Thoracic aorta (tissue), 2 donors: ENCODE measurements around the gene SORD. TPM values are rescaled to one million over a fixed set of nuclear protein-coding genes. Genes with fewer than 3 reads are reported as not detected.

Source experiments
- ATAC-seq: fragments of 150-250 bp; one replicate; pipeline ENCODE4 v1.8.0; 2017; ENCODE audit warnings: low read depth; ENCODE audit not compliant: insufficient number of reproducible peaks, low FRiP score
- DNase-seq: peaks from one replicate; pipeline ENCODE4 v3.0.0-alpha.2; 2020; ENCODE audit warnings: low spot score
- H3K27ac ChIP-seq, 2 donors: fragments of 200-600 bp; sonication (generic); 1 replicate in 1 of 2; 2 replicates in 1 of 2; pipeline ENCODE4 v1.5.1; 2016; ENCODE audit warnings: mild to moderate bottlenecking in 2 of 2, moderate library complexity in 2 of 2
- H3K27me3 ChIP-seq: fragments of 200-600 bp; sonication (generic); replicated peaks from 2 replicates; pipeline ENCODE4 v1.6.0; 2016; ENCODE audit warnings: mild to moderate bottlenecking; ENCODE audit not compliant: insufficient read depth
- H3K36me3 ChIP-seq: fragments of 200-600 bp; sonication (generic); one replicate; pipeline ENCODE4 v1.5.1; 2016
- H3K4me1 ChIP-seq, 2 donors: fragments of 200-600 bp; sonication (generic); 1 replicate in 1 of 2; 2 replicates in 1 of 2; pipeline versions ENCODE4 v1.5.1 to v1.6.0; 2016; ENCODE audit warnings: low read depth in 2 of 2, mild to moderate bottlenecking in 1 of 2; ENCODE audit not compliant: control insufficient read depth in 1 of 2
- H3K4me3 ChIP-seq: fragments of 200-600 bp; sonication (generic); 2 replicates; pipeline ENCODE4 v1.5.1; 2016; ENCODE audit warnings: mild to moderate bottlenecking
- H3K9me3 ChIP-seq: fragments of 200-600 bp; sonication (generic); 2 replicates; pipeline ENCODE4 v1.5.1; 2016
- CTCF ChIP-seq: fragments of 200-600 bp; sonication (generic); IDR thresholded peaks from one replicate; pipeline ENCODE4 v1.5.1; 2019; ENCODE audit warnings: antibody characterized with exemption
- total RNA-seq, 2 donors: library from RNA; depleted of rRNA; stranded (reverse); fragments of >200 nt; gene quantifications; one replicate each; pipeline versions ENCODE4 v1.1.0 to v1.2.3, GENCODE V29; 2016

Gene SORD
- total RNA-seq, 2 donors from 2014 or later = 6.6 to 10.7 TPM

GRCh38 chr15:45110256-45110820 lies 87.3 kb downstream of the SORD start:
- peaks cover 8% of the 10 kb centered on the region for H3K27me3 ChIP-seq
- H3K4me1 ChIP-seq = peaks cover 10 to 30% of the 10 kb centered on the region in 2 donors
- H3K27ac ChIP-seq = no peak overlapping the region
- no peak for ATAC-seq
- no peak for TF ChIP-seq CTCF
- H3K4me3 ChIP-seq = no peak overlapping the region
- no peak for DNase-seq
- no peaks in the 10 kb centered on the region for H3K9me3 ChIP-seq
- no peaks in the 10 kb centered on the region for H3K36me3 ChIP-seq

- H3K27me3 ChIP-seq = peaks cover 16% of the 10 kb centered on the region
Measured at GRCh38 chr15:45111390-45112142, 88.6 kb downstream of the SORD start.

GRCh38 chr15:45112143-45112590 lies 89.2 kb downstream of the SORD start:
- Histone ChIP-seq H3K27me3 (peaks cover 17% of the 10 kb centered on the region), H3K4me3 (peak overlapping the region; percentile 53), H3K4me1 (peaks cover 18 to 40% of the 10 kb centered on the region in 2 donors), H3K9me3 (no peaks in the 10 kb centered on the region), H3K27ac (no peak overlapping the region), H3K36me3 (no peaks in the 10 kb centered on the region)
- no peak for TF ChIP-seq CTCF
- no peak for DNase-seq
- no peak for ATAC-seq

More at GRCh38 chr15:45111390-45112142, 88.6 kb downstream of the SORD start:
- DNase-seq (no peak), ATAC-seq (no peak)
- Histone ChIP-seq H3K4me3 (no peak overlapping the region), H3K4me1 (peaks cover 12 to 34% of the 10 kb centered on the region in 2 donors), H3K36me3 (no peaks in the 10 kb centered on the region), H3K9me3 (no peaks in the 10 kb centered on the region), H3K27ac (no peak overlapping the region)
- no peak for TF ChIP-seq CTCF

- Histone ChIP-seq H3K36me3 (no peaks in the 10 kb centered on the region), H3K4me3 (peak overlapping the region; percentile 53), H3K4me1 (peaks cover 19 to 46% of the 10 kb centered on the region in 2 donors), H3K27me3 (peaks cover 17% of the 10 kb centered on the region), H3K27ac (no peak overlapping the region), H3K9me3 (no peaks in the 10 kb centered on the region)
- no peak for ATAC-seq
- DNase-seq = no peak
- no peak for TF ChIP-seq CTCF
Measured at GRCh38 chr15:45112591-45113379, 89.8 kb downstream of the SORD start.
